ENCODE measurements around the gene KCNG1.

Gene KCNG1

DNA sequence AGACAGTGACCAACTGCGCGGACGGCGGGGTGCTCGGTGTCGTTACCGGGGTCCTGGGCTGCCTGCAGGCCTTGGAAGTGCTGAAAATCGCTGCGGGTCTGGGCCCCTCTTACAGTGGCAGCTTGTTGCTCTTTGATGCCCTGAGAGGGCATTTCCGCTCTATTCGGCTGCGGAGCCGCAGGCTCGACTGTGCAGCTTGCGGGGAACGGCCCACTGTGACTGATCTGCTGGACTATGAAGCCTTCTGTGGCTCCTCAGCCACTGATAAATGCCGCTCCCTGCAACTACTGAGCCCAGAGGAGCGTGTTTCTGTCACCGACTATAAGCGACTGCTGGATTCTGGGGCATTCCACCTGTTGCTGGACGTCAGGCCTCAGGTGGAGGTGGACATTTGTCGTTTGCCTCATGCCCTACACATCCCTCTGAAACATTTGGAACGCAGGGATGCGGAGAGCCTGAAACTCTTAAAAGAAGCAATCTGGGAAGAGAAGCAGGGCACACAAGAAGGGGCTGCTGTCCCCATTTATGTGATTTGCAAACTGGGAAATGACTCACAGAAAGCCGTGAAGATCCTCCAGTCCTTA lies 63.3 kb downstream of the KCNG1 start:
- Histone ChIP-seq H3K4me1 (ENCODE audit: control insufficient read depth, insufficient read depth, low read length, poor library complexity, severe bottlenecking) (peaks cover 9% of the 10 kb centered on the region), H3K36me3 (ENCODE audit: control insufficient read depth, insufficient read depth, low read length) (peaks cover 33% of the 10 kb centered on the region), H3K9me3 (ENCODE audit: control insufficient read depth, low read length) (no peaks in the 10 kb centered on the region), H3K4me3 (ENCODE audit: extremely low read depth, insufficient read depth, low read length, poor library complexity, severe bottlenecking) (peak overlapping the region; percentile 99), H3K27ac (ENCODE audit: low read depth, low read length, severe bottlenecking) (peak overlapping the region; percentile 95)
- 71 to 79% methylated on average over 24 of the region's 25 CpGs for WGBS, 2 experiments (ENCODE audit: insufficient coverage in 2 of 2)

- Histone ChIP-seq H3K9me3 (ENCODE audit: control insufficient read depth, low read length) (no peaks in the 10 kb centered on the region), H3K27ac (ENCODE audit: low read depth, low read length, severe bottlenecking) (peak within 1 kb of the TSS; percentile 95), H3K36me3 (ENCODE audit: control insufficient read depth, insufficient read depth, low read length) (peaks cover 39% of the 10 kb centered on the region), H3K4me3 (ENCODE audit: extremely low read depth, insufficient read depth, low read length, poor library complexity, severe bottlenecking) (peak within 1 kb of the TSS; percentile 99), H3K4me1 (ENCODE audit: control insufficient read depth, insufficient read depth, low read length, poor library complexity, severe bottlenecking) (peaks cover 9% of the 10 kb centered on the region)
- 3 to 5% methylated on average over 58 to 63 of the region's 67 CpGs for WGBS, 2 experiments (ENCODE audit: insufficient coverage in 2 of 2)
These were observed 64.0 kb downstream of the KCNG1 start, which contains the start of gene MOCS3 for GRCh38 chr20:50958615-50959542. Gene MOCS3, plus strand, starts transcription at chr20:50958818. Its CDS starts 25 bp downstream, at chr20:50958843.

- peaks cover 46% of the 10 kb centered on the region for H3K36me3 ChIP-seq (ENCODE audit: control insufficient read depth, insufficient read depth, low read length)
- H3K4me1 ChIP-seq (ENCODE audit: control insufficient read depth, insufficient read depth, low read length, poor library complexity, severe bottlenecking): peaks cover 9% of the 10 kb centered on the region
- no peaks in the 10 kb centered on the region for H3K9me3 ChIP-seq (ENCODE audit: control insufficient read depth, low read length)
- WGBS, 2 experiments (ENCODE audit: insufficient coverage in 2 of 2): 0 to 1% methylated on average over 26 to 42 of the region's 52 CpGs
- H3K4me3 ChIP-seq (ENCODE audit: extremely low read depth, insufficient read depth, low read length, poor library complexity, severe bottlenecking): peak within 1 kb of the TSS; percentile 99
- H3K27ac ChIP-seq (ENCODE audit: low read depth, low read length, severe bottlenecking): peak within 1 kb of the TSS; percentile 95
These were observed 64.9 kb downstream of the KCNG1 start, which contains the start of gene DPM1 for GRCh38 chr20:50957798-50958614. Gene DPM1, minus strand, starts transcription at chr20:50958532. Its CDS starts 9 bp downstream, at chr20:50958523.

GRCh38 chr20:50957276-50957675 lies 65.6 kb downstream of the KCNG1 start:
- H3K36me3 ChIP-seq (ENCODE audit: control insufficient read depth, insufficient read depth, low read length): peaks cover 47% of the 10 kb centered on the region
- H3K27ac ChIP-seq (ENCODE audit: low read depth, low read length, severe bottlenecking): peak overlapping the region; percentile 37
- H3K4me3 ChIP-seq (ENCODE audit: extremely low read depth, insufficient read depth, low read length, poor library complexity, severe bottlenecking): peak overlapping the region; percentile 99
- peaks cover 9% of the 10 kb centered on the region for H3K4me1 ChIP-seq (ENCODE audit: control insufficient read depth, insufficient read depth, low read length, poor library complexity, severe bottlenecking)
- H3K9me3 ChIP-seq (ENCODE audit: control insufficient read depth, low read length): no peaks in the 10 kb centered on the region
- WGBS, 2 experiments (ENCODE audit: insufficient coverage in 2 of 2): 26 to 48% methylated on average over 3 of the region's 7 CpGs

DNA sequence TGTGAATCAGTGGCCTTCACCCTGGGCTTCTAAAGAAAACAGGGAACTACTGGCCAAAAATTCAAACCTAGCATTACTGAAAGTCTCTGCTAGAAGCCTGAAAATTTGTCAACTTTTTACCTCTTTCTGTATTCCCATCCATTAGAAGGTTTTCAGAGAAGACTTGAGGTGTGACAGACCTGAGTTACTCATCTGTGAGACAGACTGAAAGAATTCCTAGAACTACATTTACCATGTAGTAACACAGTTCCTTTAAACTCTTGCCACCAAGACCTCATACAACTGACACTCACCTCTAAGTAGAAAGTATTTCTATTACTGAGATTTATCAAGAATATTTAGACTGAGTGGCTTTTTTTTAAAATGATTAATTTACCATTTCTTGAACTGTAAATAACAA lies 69.1 kb downstream of the KCNG1 start:
- H3K36me3 ChIP-seq (ENCODE audit: control insufficient read depth, insufficient read depth, low read length): peaks cover 54% of the 10 kb centered on the region

More for the DNA sequence above, 69.1 kb downstream of the KCNG1 start:
- Histone ChIP-seq H3K27ac (ENCODE audit: low read depth, low read length, severe bottlenecking) (no peak overlapping the region), H3K9me3 (ENCODE audit: control insufficient read depth, low read length) (no peaks in the 10 kb centered on the region), H3K4me3 (ENCODE audit: extremely low read depth, insufficient read depth, low read length, poor library complexity, severe bottlenecking) (no peak overlapping the region), H3K4me1 (ENCODE audit: control insufficient read depth, insufficient read depth, low read length, poor library complexity, severe bottlenecking) (no peaks in the 10 kb centered on the region)

Measured in mesodermal cell (in vitro differentiated cells).